Astrocyte (in vitro differentiated cells and primary cell): ENCODE results near the gene SAP30L.

ENCODE experiments used
- EZH2 ChIP-seq: IDR thresholded peaks from 2 replicates; pipeline ENCODE4 v1.6.1; 2012; ENCODE audit warnings: mild to moderate bottlenecking, low read length, inconsistent platforms; ENCODE audit not compliant: insufficient read depth
- TF ChIP-seq, protein P1 (sequence below): IDR thresholded peaks from 2 replicates; pipeline ENCODE4 v1.5.1; 2011; ENCODE audit warnings: low read depth, mild to moderate bottlenecking, inconsistent platforms, low read length, moderate library complexity; ENCODE audit not compliant: insufficient read depth

- TF ChIP-seq, protein P1, sequence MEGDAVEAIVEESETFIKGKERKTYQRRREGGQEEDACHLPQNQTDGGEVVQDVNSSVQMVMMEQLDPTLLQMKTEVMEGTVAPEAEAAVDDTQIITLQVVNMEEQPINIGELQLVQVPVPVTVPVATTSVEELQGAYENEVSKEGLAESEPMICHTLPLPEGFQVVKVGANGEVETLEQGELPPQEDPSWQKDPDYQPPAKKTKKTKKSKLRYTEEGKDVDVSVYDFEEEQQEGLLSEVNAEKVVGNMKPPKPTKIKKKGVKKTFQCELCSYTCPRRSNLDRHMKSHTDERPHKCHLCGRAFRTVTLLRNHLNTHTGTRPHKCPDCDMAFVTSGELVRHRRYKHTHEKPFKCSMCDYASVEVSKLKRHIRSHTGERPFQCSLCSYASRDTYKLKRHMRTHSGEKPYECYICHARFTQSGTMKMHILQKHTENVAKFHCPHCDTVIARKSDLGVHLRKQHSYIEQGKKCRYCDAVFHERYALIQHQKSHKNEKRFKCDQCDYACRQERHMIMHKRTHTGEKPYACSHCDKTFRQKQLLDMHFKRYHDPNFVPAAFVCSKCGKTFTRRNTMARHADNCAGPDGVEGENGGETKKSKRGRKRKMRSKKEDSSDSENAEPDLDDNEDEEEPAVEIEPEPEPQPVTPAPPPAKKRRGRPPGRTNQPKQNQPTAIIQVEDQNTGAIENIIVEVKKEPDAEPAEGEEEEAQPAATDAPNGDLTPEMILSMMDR: no peak
- no peak for TF ChIP-seq EZH2
Observed at GRCh38 chr5:154498994-154499393, 53.2 kb downstream of the SAP30L start.
